PC-9 (cell line): ENCODE measurements around the gene TOX2.

Source experiments
- CTCF ChIP-seq: fragments of 200-600 bp; sonication (generic); conservative IDR thresholded peaks from 2 replicates; pipeline ENCODE4 v1.6.1; 2017; ENCODE audit warnings: mixed run types, antibody characterized with exemption, mild to moderate bottlenecking, moderate library complexity
- EZH2 ChIP-seq: fragments of 200-600 bp; sonication (generic); IDR thresholded peaks from 2 replicates; pipeline ENCODE4 v1.8.0; 2017; ENCODE audit warnings: antibody characterized with exemption, low read depth

GRCh38 chr20:44113618-44114376, 199.1 kb downstream of the TOX2 start:
- TF ChIP-seq CTCF = no peak
- TF ChIP-seq EZH2 = no peak
